Activated CD4-positive, alpha-beta T cell treated with anti-CD3 and anti-CD28 coated beads for 24 hours (primary cell): Measurements from ENCODE around the gene ALK.

ENCODE experiments used
- DNase-seq, 2 donors: peaks; one replicate each; pipeline ENCODE4 v3.0.0-alpha.2; 2020; ENCODE audit warnings: low read depth in 2 of 2

ALK gene

DNA sequence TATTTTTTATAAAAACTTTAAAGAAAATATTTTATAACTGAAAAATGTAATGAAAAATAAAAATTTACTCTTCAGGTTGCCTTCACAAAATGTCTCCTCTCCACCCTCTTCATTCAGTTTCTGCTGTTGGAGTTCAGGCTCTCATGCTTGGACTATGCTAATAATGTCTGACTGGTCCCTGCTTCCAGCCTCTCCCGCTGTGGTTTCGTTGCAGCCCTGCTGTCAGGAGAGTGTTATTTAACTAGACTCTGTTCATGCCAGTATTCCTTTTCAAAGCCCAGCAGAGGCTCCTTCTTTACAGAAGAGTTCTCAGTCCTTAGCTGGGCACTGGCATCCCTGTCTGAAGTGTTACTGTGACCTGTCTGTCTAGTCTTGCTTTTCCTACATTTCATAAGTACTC is 765.8 kb downstream of the ALK start:
- no peak for DNase-seq

DNA sequence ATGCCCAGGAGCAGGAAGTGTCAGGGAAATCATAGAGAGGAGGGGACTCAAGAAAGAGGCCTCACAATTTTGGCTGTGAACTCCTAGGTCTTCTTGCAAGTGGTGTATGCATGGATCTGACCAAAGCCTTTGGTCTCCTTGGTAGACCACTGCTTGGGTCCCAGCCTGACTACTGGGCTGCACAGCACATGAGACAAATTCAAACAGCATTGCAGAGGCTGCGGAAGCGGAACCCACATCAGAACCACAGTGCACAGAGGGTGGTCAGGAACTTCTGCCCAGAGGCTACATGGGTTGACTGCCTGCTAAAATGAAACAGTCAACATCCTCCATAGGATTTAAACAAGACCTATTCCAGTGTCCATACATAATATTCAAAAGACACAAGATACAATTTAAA is 766.8 kb downstream of the ALK start:
- no peak for DNase-seq

DNA sequence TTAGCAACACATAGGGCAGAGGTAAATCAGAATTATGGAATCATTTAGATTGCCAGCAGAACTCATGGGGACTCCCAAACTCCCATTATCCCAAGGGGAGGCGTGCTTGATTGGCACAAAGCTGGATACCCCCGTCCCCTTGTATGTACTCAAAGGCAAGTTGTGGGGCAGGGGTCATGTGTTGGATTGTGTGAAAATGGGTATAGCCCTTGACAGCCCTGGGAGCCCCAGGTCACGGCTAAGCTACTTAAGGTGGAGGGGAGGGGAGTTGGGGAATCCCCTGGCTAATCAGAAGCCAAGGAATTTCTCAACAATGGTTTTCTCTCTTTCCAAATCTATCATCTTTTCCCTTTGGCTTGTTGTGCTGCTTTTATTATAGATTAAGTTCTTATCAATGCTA is 773.4 kb downstream of the ALK start:
- DNase-seq, result no peak

DNA sequence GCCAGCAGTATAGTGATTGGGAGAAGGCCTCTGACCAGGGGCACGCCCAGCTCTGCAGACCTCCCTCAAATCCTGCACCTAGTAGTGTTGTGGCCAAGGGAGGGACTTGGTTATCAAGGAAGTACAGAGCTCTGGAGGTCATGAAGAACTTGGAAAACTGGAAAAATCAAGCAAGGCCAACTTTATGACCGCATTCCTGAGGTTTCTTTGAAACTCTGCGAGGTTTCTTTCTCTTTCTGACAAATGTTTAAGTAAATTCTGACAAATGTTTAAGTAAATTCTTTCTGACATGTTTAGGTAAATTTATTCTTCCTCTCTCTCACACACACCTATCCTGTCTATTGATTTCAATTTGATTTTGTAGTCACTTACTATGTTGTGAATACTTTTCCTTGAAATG is 775.2 kb downstream of the ALK start:
- DNase-seq, result no peak

DNA sequence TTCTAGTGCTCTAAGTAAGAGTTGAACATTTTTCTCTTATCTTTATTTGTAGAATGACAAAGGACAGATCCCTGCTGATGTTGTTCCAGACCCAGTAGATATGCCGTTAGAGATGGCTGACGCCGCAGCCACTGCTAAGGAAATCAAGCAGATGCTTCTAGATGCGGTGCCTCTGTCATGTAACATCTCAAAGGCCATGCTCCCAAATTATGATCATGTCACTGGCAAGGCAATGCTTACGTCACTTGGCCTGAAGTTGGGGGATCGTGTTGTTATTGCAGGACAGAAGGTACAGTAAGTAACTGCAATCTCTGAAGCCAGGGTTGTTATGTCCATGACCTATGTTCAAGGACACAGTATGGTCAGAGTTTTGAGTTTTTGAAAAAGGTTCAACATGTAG is 777.7 kb downstream of the ALK start:
- no peak for DNase-seq
